Mesendoderm (in vitro differentiated cells): ENCODE data around the gene VPS18.
A peak's percentile ranks its signal among the peaks of the same experiment; 100 is the strongest.

ENCODE experiments used
- DNase-seq: peaks from one replicate; pipeline ENCODE4 v3.0.0; 2013
- H2AK5ac ChIP-seq: 2 replicates; pipeline ENCODE4 v1.6.1; 2013; ENCODE audit warnings: low read length, inconsistent platforms
- H2BK120ac ChIP-seq: 2 replicates; pipeline ENCODE4 v1.6.1; 2013; ENCODE audit warnings: low read depth, mild to moderate bottlenecking, low read length, moderate library complexity, mixed read lengths
- H2BK15ac ChIP-seq: replicated peaks from 2 replicates; pipeline ENCODE4 v1.6.1; 2013; ENCODE audit warnings: low read depth, mild to moderate bottlenecking, moderate library complexity
- H2BK5ac ChIP-seq: 2 replicates; pipeline ENCODE4 v1.6.1; 2013; ENCODE audit warnings: low read length, inconsistent platforms
- H3K18ac ChIP-seq: 2 replicates; pipeline ENCODE4 v1.6.1; 2013; ENCODE audit warnings: mild to moderate bottlenecking, low read length, mixed read lengths
- H3K23ac ChIP-seq: one replicate; pipeline ENCODE4 v1.6.1; 2013; ENCODE audit warnings: low read length
- H3K27ac ChIP-seq: 2 replicates; pipeline ENCODE4 v1.5.1; 2013; ENCODE audit warnings: low read depth, mild to moderate bottlenecking, inconsistent platforms, low read length, moderate library complexity
- H3K27me3 ChIP-seq: 2 replicates; pipeline ENCODE4 v1.6.1; 2013; ENCODE audit warnings: low read length, control low read depth, mild to moderate bottlenecking, inconsistent platforms; ENCODE audit not compliant: insufficient read depth, poor library complexity
- H3K36me3 ChIP-seq: 2 replicates; pipeline ENCODE4 v1.6.1; 2013; ENCODE audit warnings: low read length, inconsistent platforms; ENCODE audit not compliant: control insufficient read depth, insufficient read depth
- H3K4ac ChIP-seq: one replicate; pipeline ENCODE4 v1.6.1; 2013; ENCODE audit warnings: low read depth, mild to moderate bottlenecking, low read length, moderate library complexity
- H3K4me1 ChIP-seq: 2 replicates; pipeline ENCODE4 v1.6.1; 2013; ENCODE audit warnings: low read depth, low read length, inconsistent platforms; ENCODE audit not compliant: control insufficient read depth
- H3K4me2 ChIP-seq: 2 replicates; pipeline ENCODE4 v1.6.1; 2013; ENCODE audit warnings: low read length
- H3K4me3 ChIP-seq: 2 replicates; pipeline ENCODE4 v1.5.1; 2013; ENCODE audit warnings: mild to moderate bottlenecking, low read length
- H3K56ac ChIP-seq: one replicate; pipeline ENCODE4 v1.6.1; 2013; ENCODE audit warnings: low read length
- H3K79me1 ChIP-seq: 2 replicates; pipeline ENCODE4 v1.6.1; 2013; ENCODE audit warnings: low read length, inconsistent platforms
- H3K79me2 ChIP-seq: 2 replicates; pipeline ENCODE4 v1.6.1; 2013; ENCODE audit warnings: mild to moderate bottlenecking, low read length; ENCODE audit not compliant: control insufficient read depth, insufficient read depth
- H3K9ac ChIP-seq: 2 replicates; pipeline ENCODE4 v1.6.1; 2013; ENCODE audit warnings: low read length, inconsistent platforms
- H4K5ac ChIP-seq: one replicate; pipeline ENCODE4 v1.6.1; 2013; ENCODE audit warnings: low read length
- H4K8ac ChIP-seq: one replicate; pipeline ENCODE4 v1.6.1; 2013; ENCODE audit warnings: low read depth, mild to moderate bottlenecking, control low read depth, low read length, moderate library complexity
- WGBS: extraction: QIAGEN DNeasy Blood & Tissue Kit; methylation state at CpG from one replicate; pipeline ENCODE4 v1.1.7; 2013; ENCODE audit warnings: low lambda C conversion rate, missing lambda C conversion rate; ENCODE audit not compliant: insufficient coverage; ENCODE audit errors: extremely low coverage; 5-methylcytosine and 5-hydroxymethylcytosine counted together

The VPS18 gene

DNA sequence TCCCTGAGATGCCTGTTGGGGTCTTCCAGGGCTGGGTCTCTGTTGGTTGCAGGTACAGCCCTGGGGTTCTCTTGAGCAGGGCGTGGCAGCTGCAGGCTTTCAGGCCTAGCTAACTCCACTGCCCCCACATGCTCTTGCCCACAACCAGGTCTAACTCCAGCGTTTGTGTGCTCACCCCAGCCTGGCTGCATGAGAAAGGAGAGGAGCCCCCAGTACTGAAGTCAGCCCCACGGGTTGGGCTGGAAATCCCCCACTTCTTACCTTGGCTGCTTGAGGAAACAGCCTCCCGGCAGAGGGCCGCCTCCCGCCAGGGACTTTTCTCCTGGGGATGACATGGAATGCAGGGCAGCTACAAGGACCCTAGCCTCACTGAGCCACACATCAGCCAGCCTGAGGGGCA, 18.2 kb downstream of the VPS18 start:
- Histone ChIP-seq H3K4me2 (no peak overlapping the region), H3K27me3 (no peaks in the 10 kb centered on the region), H3K56ac (no peak overlapping the region), H2BK120ac (no peak overlapping the region), H4K8ac (no peak overlapping the region), H3K4ac (no peak overlapping the region), H3K27ac (no peak overlapping the region), H4K5ac (no peak overlapping the region), H2BK5ac (no peak overlapping the region), H2AK5ac (no peak overlapping the region), H3K4me1 (no peaks in the 10 kb centered on the region), H2BK15ac (no peak overlapping the region), H3K18ac (no peak overlapping the region), H3K9ac (no peak overlapping the region), H3K4me3 (no peak overlapping the region), H3K79me1 (no peaks in the 10 kb centered on the region), H3K23ac (no peak overlapping the region), H3K36me3 (no peaks in the 10 kb centered on the region), H3K79me2 (no peaks in the 10 kb centered on the region)
- no CpG with 5 or more reads among the region's 6 CpGs for WGBS
- no peak for DNase-seq

DNA sequence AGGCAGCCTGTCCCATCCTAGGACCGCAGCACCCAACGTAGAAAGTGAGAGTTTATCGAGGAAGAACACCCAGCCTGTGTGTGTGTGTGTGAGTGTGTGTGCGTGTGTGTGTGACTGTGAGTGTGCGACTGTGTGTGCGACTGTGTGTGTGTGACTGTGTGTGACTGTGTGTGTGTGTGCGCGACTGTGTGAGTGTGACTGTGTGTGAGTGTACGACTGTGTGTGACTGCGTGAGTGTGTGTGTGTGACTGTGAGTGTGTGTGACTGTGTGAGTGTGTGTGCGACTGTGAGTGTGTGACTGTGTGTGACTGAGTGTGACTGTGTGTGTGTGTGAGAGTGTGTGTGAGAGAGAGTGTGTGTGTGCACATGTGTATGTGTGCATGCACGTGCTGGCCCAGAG, 19.8 kb downstream of the VPS18 start:
- no peaks in the 10 kb centered on the region for H3K27me3 ChIP-seq
- H4K8ac ChIP-seq, result no peak overlapping the region
- no peak overlapping the region for H3K9ac ChIP-seq
- no peaks in the 10 kb centered on the region for H3K79me1 ChIP-seq
- H3K4me2 ChIP-seq, result no peak overlapping the region
- no peak overlapping the region for H3K4ac ChIP-seq
- no peak overlapping the region for H3K23ac ChIP-seq
- H2BK15ac ChIP-seq, result no peak overlapping the region
- no peak overlapping the region for H3K56ac ChIP-seq
- no peak overlapping the region for H3K4me3 ChIP-seq
- H2BK120ac ChIP-seq, result no peak overlapping the region
- H3K18ac ChIP-seq, result no peak overlapping the region
- DNase-seq, result no peak
- no peak overlapping the region for H2AK5ac ChIP-seq
- WGBS, result no CpG with 5 or more reads among the region's 12 CpGs
- H3K36me3 ChIP-seq, result no peaks in the 10 kb centered on the region
- no peak overlapping the region for H2BK5ac ChIP-seq
- no peaks in the 10 kb centered on the region for H3K4me1 ChIP-seq
- H3K27ac ChIP-seq, result no peak overlapping the region
- H4K5ac ChIP-seq, result no peak overlapping the region
- no peaks in the 10 kb centered on the region for H3K79me2 ChIP-seq

DNA sequence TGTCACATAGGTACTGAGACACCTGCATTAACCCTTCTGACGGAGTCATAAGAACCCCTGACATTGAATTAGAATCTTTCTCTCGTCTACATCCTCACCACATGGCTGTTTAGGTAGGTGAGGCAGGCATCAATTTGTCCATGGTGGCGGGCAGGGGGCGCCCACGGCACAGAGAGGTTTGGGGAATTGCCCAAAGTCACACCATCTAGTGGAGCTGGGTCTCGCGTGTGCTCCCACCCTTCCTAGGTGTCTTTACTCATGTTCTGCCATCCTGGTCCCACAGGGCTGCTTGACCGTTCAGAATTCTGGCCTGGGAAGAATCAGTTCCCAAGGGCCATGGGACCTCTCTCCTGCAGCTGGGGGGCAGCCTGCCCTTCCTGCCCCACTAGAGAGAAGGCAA, 20.2 kb downstream of the VPS18 start:
- no peak overlapping the region for H3K18ac ChIP-seq
- no peak overlapping the region for H3K4me2 ChIP-seq
- no peak overlapping the region for H3K56ac ChIP-seq
- no peak overlapping the region for H2BK120ac ChIP-seq
- peak; percentile 57 for DNase-seq
- H3K9ac ChIP-seq, result no peak overlapping the region
- H3K79me1 ChIP-seq, result no peaks in the 10 kb centered on the region
- no peak overlapping the region for H4K8ac ChIP-seq
- no peak overlapping the region for H3K23ac ChIP-seq
- H2BK5ac ChIP-seq, result no peak overlapping the region
- H3K79me2 ChIP-seq, result no peaks in the 10 kb centered on the region
- H3K4me1 ChIP-seq, result no peaks in the 10 kb centered on the region
- no peak overlapping the region for H3K4ac ChIP-seq
- no peak overlapping the region for H2AK5ac ChIP-seq
- no peaks in the 10 kb centered on the region for H3K27me3 ChIP-seq
- no peaks in the 10 kb centered on the region for H3K36me3 ChIP-seq
- H4K5ac ChIP-seq, result no peak overlapping the region
- no peak overlapping the region for H3K4me3 ChIP-seq
- no CpG with 5 or more reads among the region's 8 CpGs for WGBS
- no peak overlapping the region for H2BK15ac ChIP-seq
- no peak overlapping the region for H3K27ac ChIP-seq

DNA sequence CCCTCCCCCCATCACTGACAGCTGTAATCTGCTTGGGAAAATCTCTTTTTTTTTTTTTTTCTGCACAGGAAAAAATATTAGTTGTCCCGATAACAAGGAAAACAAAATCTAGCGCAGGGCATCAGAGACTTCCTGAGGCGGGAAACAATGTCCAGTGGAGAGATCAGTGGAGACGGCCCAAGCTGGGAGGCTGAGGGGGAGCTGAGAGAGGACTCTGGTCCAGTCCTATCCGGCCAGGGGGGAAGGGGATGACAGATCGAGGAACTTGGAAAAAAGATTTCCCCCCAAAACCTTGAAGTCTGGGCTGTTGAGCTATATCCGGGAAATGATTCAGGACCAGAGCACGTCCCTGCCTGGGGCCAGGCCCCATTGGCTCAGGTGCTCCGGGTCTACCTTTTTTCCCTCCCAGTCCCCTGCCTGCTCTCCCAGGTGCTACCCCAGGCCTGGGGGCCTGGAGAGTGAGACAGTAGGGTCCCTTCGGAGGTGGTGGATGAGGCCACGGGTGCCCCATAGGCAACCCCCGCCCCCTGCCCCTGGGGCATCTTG, 20.9 kb downstream of the VPS18 start:
- no peak overlapping the region for H3K4me3 ChIP-seq
- no peak for DNase-seq
- H4K5ac ChIP-seq, result no peak overlapping the region
- H3K4ac ChIP-seq, result no peak overlapping the region
- no peak overlapping the region for H3K27ac ChIP-seq
- H3K4me1 ChIP-seq, result no peaks in the 10 kb centered on the region
- H4K8ac ChIP-seq, result no peak overlapping the region
- no peak overlapping the region for H3K4me2 ChIP-seq
- H3K56ac ChIP-seq, result no peak overlapping the region
- no peak overlapping the region for H3K18ac ChIP-seq
- H2BK15ac ChIP-seq, result no peak overlapping the region
- no peaks in the 10 kb centered on the region for H3K36me3 ChIP-seq
- no CpG with 5 or more reads among the region's 12 CpGs for WGBS
- H2BK120ac ChIP-seq, result no peak overlapping the region
- no peaks in the 10 kb centered on the region for H3K79me1 ChIP-seq
- H3K23ac ChIP-seq, result no peak overlapping the region
- H3K27me3 ChIP-seq, result no peaks in the 10 kb centered on the region
- no peaks in the 10 kb centered on the region for H3K79me2 ChIP-seq
- no peak overlapping the region for H2AK5ac ChIP-seq
- H2BK5ac ChIP-seq, result no peak overlapping the region
- no peak overlapping the region for H3K9ac ChIP-seq

DNA sequence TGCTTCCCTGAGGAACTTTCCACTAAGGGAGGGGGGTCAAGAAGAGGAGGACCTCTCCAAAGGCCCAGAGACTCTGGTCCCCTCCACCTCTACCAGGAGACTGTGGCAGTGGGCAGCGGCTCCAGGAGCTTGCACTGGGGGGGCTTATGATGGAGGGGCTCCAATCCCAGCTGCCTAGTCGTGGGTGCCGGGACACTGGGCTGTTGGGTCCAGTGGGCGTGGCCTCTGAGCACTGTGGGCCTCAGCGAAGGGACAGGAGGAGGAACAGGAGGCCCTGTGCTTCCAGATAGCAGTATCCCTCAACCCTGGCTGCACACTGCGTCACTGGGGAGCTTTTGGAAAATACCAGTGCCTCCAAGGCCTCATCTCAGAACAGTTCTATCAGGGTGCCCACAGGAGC, 21.4 kb downstream of the VPS18 start:
- no peaks in the 10 kb centered on the region for H3K4me1 ChIP-seq
- H3K27me3 ChIP-seq, result no peaks in the 10 kb centered on the region
- no peak overlapping the region for H3K56ac ChIP-seq

DNA sequence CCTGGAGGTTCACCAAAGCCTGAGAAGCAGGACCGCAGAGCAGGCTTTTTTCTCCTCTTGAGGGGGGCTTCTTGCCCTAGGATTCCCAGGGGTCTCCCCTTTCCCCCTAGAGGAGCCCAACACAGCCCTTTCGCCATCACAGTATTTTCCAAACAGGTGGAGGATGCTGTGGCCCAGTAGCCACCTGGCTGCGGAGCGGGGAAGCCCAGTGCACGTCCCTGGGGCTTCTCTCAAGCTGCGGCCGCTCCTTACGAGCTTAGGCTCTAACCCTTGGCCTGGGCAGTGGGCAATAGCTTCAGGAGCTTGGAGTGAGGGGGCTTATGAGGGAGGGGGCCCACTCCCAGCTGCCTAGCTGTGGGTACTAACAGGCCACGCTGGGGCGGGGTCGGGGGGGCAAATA, 23.3 kb downstream of the VPS18 start:
- Histone ChIP-seq H3K18ac (no peak overlapping the region), H3K27ac (no peak overlapping the region), H2BK5ac (no peak overlapping the region), H4K8ac (no peak overlapping the region), H3K56ac (no peak overlapping the region), H3K79me2 (no peaks in the 10 kb centered on the region), H3K36me3 (no peaks in the 10 kb centered on the region), H3K4me1 (no peaks in the 10 kb centered on the region), H2BK15ac (no peak overlapping the region), H3K4me2 (no peak overlapping the region), H3K4me3 (no peak overlapping the region), H2AK5ac (no peak overlapping the region), H3K9ac (no peak overlapping the region), H3K79me1 (no peaks in the 10 kb centered on the region), H3K4ac (no peak overlapping the region), H3K27me3 (peaks cover 10% of the 10 kb centered on the region), H3K23ac (no peak overlapping the region), H2BK120ac (no peak overlapping the region), H4K5ac (no peak overlapping the region)
- WGBS, result no CpG with 5 or more reads among the region's 11 CpGs
- DNase-seq, result no peak

More for the DNA sequence above, 21.4 kb downstream of the VPS18 start:
- H3K9ac ChIP-seq, result no peak overlapping the region
- no peak overlapping the region for H3K27ac ChIP-seq
- DNase-seq, result no peak
- no peak overlapping the region for H3K4me3 ChIP-seq
- no peak overlapping the region for H3K23ac ChIP-seq
- H2BK120ac ChIP-seq, result no peak overlapping the region
- no CpG with 5 or more reads among the region's 6 CpGs for WGBS
- H2BK15ac ChIP-seq, result no peak overlapping the region
- H3K79me1 ChIP-seq, result no peaks in the 10 kb centered on the region
- H3K18ac ChIP-seq, result no peak overlapping the region
- no peak overlapping the region for H3K4me2 ChIP-seq
- H4K5ac ChIP-seq, result no peak overlapping the region
- H2BK5ac ChIP-seq, result no peak overlapping the region
- H4K8ac ChIP-seq, result no peak overlapping the region
- H3K36me3 ChIP-seq, result no peaks in the 10 kb centered on the region
- H3K4ac ChIP-seq, result no peak overlapping the region
- no peak overlapping the region for H2AK5ac ChIP-seq
- H3K79me2 ChIP-seq, result no peaks in the 10 kb centered on the region
